ENCODE results near the gene LAMP1. TPM values are rescaled to one million over a fixed set of nuclear protein-coding genes. Genes with fewer than 3 reads are reported as not detected.
"Not testable (repeated sequence)": the region's sequence is repeated elsewhere in the genome, so short reads cannot be mapped to it uniquely, and the experiment has no call there.

The LAMP1 gene
- total RNA-seq, 2 donors from 2014 or later, result 55.4 to 66.8 TPM

GRCh38 chr13:113368353-113368752 is 71.3 kb downstream of the LAMP1 start:
- ATAC-seq (replicated peaks in 1 of 2); H3K4me1 Mint-ChIP-seq (ENCODE audit: low read depth); H3K4me3 Mint-ChIP-seq; H3K36me3 Mint-ChIP-seq (ENCODE audit: insufficient read depth in 2 of 2); H3K9me3 Mint-ChIP-seq; H3K27ac Mint-ChIP-seq; DNase-seq; H3K27me3 Mint-ChIP-seq (ENCODE audit: low read depth): not testable (repeated sequence)

GRCh38 chr13:113369189-113369588 is 72.2 kb downstream of the LAMP1 start:
- H3K4me1 Mint-ChIP-seq (ENCODE audit: low read depth), result no peaks in the 10 kb centered on the region
- no peaks in the 10 kb centered on the region for H3K9me3 Mint-ChIP-seq
- H3K36me3 Mint-ChIP-seq (ENCODE audit: insufficient read depth in 2 of 2), result peaks cover 0 to 1% of the 10 kb centered on the region in 2 donors
- peaks cover 9% of the 10 kb centered on the region for H3K27me3 Mint-ChIP-seq (ENCODE audit: low read depth)
- no peak overlapping the region for H3K4me3 Mint-ChIP-seq
- DNase-seq, result no peak
- H3K27ac Mint-ChIP-seq, result no peak overlapping the region
- no peak for ATAC-seq (replicated peaks in 1 of 2)

GRCh38 chr13:113369881-113370280 is 72.8 kb downstream of the LAMP1 start:
- ATAC-seq (replicated peaks in 1 of 2), result no peak
- no peak overlapping the region for H3K4me3 Mint-ChIP-seq
- peaks cover 0 to 1% of the 10 kb centered on the region in 2 donors for H3K36me3 Mint-ChIP-seq (ENCODE audit: insufficient read depth in 2 of 2)
- H3K27ac Mint-ChIP-seq, result no peak overlapping the region
- no peak for DNase-seq
- peaks cover 9% of the 10 kb centered on the region for H3K27me3 Mint-ChIP-seq (ENCODE audit: low read depth)
- no peaks in the 10 kb centered on the region for H3K9me3 Mint-ChIP-seq
- H3K4me1 Mint-ChIP-seq (ENCODE audit: low read depth), result no peaks in the 10 kb centered on the region

GRCh38 chr13:113371061-113371460 is 74.0 kb downstream of the LAMP1 start:
- H3K4me3 Mint-ChIP-seq, result no peak overlapping the region
- ATAC-seq (replicated peaks in 1 of 2) (no peak), DNase-seq (no peak)
- no peaks in the 10 kb centered on the region for H3K36me3 Mint-ChIP-seq (ENCODE audit: insufficient read depth in 2 of 2)
- no peaks in the 10 kb centered on the region for H3K9me3 Mint-ChIP-seq
- no peaks in the 10 kb centered on the region for H3K4me1 Mint-ChIP-seq (ENCODE audit: low read depth)
- H3K27me3 Mint-ChIP-seq (ENCODE audit: low read depth), result no peaks in the 10 kb centered on the region
- H3K27ac Mint-ChIP-seq, result no peak overlapping the region

GRCh38 chr13:113371701-113372100 is 74.7 kb downstream of the LAMP1 start:
- not testable (repeated sequence) for H3K9me3 Mint-ChIP-seq; H3K27me3 Mint-ChIP-seq (ENCODE audit: low read depth); H3K4me1 Mint-ChIP-seq (ENCODE audit: low read depth); ATAC-seq (replicated peaks in 1 of 2); H3K27ac Mint-ChIP-seq; DNase-seq; H3K36me3 Mint-ChIP-seq (ENCODE audit: insufficient read depth in 2 of 2); H3K4me3 Mint-ChIP-seq

Other genes starting within 250 kb of the LAMP1 start
- gene F7, start 191.4 kb upstream of the LAMP1 start, total RNA-seq, result not detected
- not detected for gene F10, start 174.4 kb upstream of the LAMP1 start, total RNA-seq
- gene PROZ, start 138.6 kb upstream of the LAMP1 start, total RNA-seq, result not detected
- gene PCID2, start 88.6 kb upstream of the LAMP1 start, total RNA-seq, result 10 to 100 TPM; 76.8 to 83.1 TPM
- 10 to 100 TPM; 71.4 to 82.1 TPM for gene CUL4A, start 87.6 kb upstream of the LAMP1 start, total RNA-seq
- gene GRTP1, start 66.9 kb downstream of the LAMP1 start, total RNA-seq, result 1 to 10 TPM in 1 of 2 donors, under 1 TPM in 1; 0.79 to 2.5 TPM
- 1 to 10 TPM; 1.4 to 2.1 TPM for gene ADPRHL1, start 156.2 kb downstream of the LAMP1 start, total RNA-seq
- gene DCUN1D2, start 193.5 kb downstream of the LAMP1 start, total RNA-seq, result 10 to 100 TPM; 24.6 to 26.2 TPM